Tibial nerve (tissue), 4 donors: ENCODE measurements around the gene KRT86. TPM values are rescaled to one million over a fixed set of nuclear protein-coding genes. Genes with fewer than 3 reads are reported as not detected.

ENCODE experiments used
- DNase-seq, 2 donors: peaks; one replicate each; pipeline ENCODE4 v3.0.0-alpha.2; 2019; ENCODE audit warnings: low spot score in 2 of 2
- H3K27ac ChIP-seq, 4 donors: fragments of 200-600 bp; sonication (generic) in 3 of 4; one replicate each; pipeline ENCODE4 v1.5.1; 2017 to 2019; ENCODE audit warnings: mild to moderate bottlenecking in 1 of 4
- H3K27me3 ChIP-seq, 2 donors: fragments of 200-600 bp; sonication (generic) in 1 of 2; one replicate each; pipeline versions ENCODE4 v1.5.1 to v1.6.0; 2017 to 2019
- H3K36me3 ChIP-seq, 3 donors: fragments of 200-600 bp; sonication (generic); one replicate each; pipeline ENCODE4 v1.5.1; 2018 to 2019
- H3K4me1 ChIP-seq, 4 donors: fragments of 200-600 bp; sonication (generic) in 3 of 4; one replicate each; pipeline ENCODE4 v1.5.1; 2017 to 2019
- H3K4me3 ChIP-seq, 4 donors: fragments of 200-600 bp; sonication (generic) in 3 of 4; one replicate each; pipeline ENCODE4 v1.5.1; 2017 to 2019; ENCODE audit warnings: mild to moderate bottlenecking in 1 of 4, moderate library complexity in 1 of 4
- H3K9me3 ChIP-seq, 4 donors: fragments of 200-600 bp; sonication (generic) in 3 of 4; one replicate each; pipeline ENCODE4 v1.5.1; 2017 to 2019
- EP300 ChIP-seq, 2 donors: sonication (generic); formaldehyde crosslinking; IDR thresholded peaks; one replicate each; pipeline ENCODE4 v1.6.1; 2017; ENCODE audit warnings: antibody characterized with exemption in 2 of 2, mild to moderate bottlenecking in 1 of 2
- POLR2A ChIP-seq, 2 donors: fragments of 450-650 bp; IDR thresholded peaks; one replicate each; pipeline ENCODE4 v1.6.1; 2017; ENCODE audit warnings: antibody characterized with exemption in 2 of 2, mild to moderate bottlenecking in 2 of 2, moderate library complexity in 2 of 2
- WGBS, 2 donors: methylation state at CpG; one replicate each; pipeline ENCODE4 v1.1.5; 2018; 5-methylcytosine and 5-hydroxymethylcytosine counted together
- total RNA-seq, 4 donors: library from RNA; depleted of rRNA; stranded (reverse); fragments of >200 nt; gene quantifications; one replicate each; pipeline ENCODE4 v1.1.0, GENCODE V29; 2016
- TF ChIP-seq, protein P1 (sequence below), 5 experiments: fragments of 200-600 bp in 3 of 5; fragments of 450-650 bp in 2 of 5; sonication (generic) in 3 of 5; IDR thresholded peaks; one replicate each; pipeline ENCODE4 v1.5.1; 2016 to 2019; ENCODE audit warnings: antibody characterized with exemption in 5 of 5, mild to moderate bottlenecking in 3 of 5, moderate library complexity in 2 of 5

Gene KRT86
- total RNA-seq, 4 donors from 2014 or later, result not detected

DNA sequence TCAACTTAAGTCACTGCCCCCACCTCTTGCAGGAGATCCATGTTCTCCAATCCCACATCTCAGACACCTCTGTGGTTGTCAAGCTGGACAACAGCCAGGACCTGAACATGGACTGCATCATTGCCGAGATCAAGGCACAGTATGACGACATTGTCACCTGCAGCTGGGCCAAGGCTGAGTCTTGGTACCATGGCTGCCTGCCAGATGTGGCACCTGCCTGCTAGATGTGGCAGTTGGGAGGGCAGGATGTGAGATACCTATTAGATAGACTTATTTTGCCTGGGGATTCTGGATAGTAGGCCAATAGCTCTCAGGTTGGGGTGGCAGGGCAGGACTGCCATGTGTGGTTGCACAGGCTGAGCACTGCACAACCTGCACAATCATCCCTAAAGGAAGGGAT, 7.9 kb upstream of the KRT86 start:
- no peaks in the 10 kb centered on the region for H3K36me3 ChIP-seq
- WGBS, 2 donors, result 86 to 90% methylated on average over 2 of the region's 2 CpGs
- no peak overlapping the region for H3K27ac ChIP-seq
- peaks cover 0 to 5% of the 10 kb centered on the region in 2 donors for H3K27me3 ChIP-seq
- no peak for DNase-seq
- no peaks in the 10 kb centered on the region for H3K9me3 ChIP-seq
- no peaks in the 10 kb centered on the region for H3K4me1 ChIP-seq
- H3K4me3 ChIP-seq, result no peak overlapping the region
- no peak for TF ChIP-seq EP300 (IDR thresholded peaks at IDR 0.05)
- TF ChIP-seq, protein P1, sequence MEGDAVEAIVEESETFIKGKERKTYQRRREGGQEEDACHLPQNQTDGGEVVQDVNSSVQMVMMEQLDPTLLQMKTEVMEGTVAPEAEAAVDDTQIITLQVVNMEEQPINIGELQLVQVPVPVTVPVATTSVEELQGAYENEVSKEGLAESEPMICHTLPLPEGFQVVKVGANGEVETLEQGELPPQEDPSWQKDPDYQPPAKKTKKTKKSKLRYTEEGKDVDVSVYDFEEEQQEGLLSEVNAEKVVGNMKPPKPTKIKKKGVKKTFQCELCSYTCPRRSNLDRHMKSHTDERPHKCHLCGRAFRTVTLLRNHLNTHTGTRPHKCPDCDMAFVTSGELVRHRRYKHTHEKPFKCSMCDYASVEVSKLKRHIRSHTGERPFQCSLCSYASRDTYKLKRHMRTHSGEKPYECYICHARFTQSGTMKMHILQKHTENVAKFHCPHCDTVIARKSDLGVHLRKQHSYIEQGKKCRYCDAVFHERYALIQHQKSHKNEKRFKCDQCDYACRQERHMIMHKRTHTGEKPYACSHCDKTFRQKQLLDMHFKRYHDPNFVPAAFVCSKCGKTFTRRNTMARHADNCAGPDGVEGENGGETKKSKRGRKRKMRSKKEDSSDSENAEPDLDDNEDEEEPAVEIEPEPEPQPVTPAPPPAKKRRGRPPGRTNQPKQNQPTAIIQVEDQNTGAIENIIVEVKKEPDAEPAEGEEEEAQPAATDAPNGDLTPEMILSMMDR (IDR thresholded peaks at IDR 0.05), result no peak
- no peak for TF ChIP-seq POLR2A (IDR thresholded peaks at IDR 0.05)

DNA sequence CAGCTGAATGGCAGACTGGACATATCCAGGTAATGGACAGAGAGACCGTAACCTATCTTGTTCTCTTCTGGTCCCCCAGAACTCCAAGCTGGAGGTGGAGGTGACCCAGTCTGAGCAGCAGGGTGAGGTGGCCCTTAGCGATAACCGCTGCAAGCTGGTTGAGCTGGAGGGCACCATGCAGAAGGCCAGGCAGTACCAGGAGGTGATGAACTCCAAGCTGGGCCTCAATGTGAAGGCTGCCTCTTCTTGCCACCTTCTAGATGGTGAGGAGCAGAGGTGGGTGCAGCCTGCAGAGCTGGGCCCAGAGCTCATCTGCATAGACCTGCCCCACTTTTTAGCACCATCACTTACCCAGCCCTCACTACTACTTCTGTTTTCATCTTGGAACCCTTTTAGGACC, 7.2 kb upstream of the KRT86 start:
- TF ChIP-seq POLR2A (IDR thresholded peaks at IDR 0.05) (no peak), EP300 (IDR thresholded peaks at IDR 0.05) (no peak)
- TF ChIP-seq, protein P1 (IDR thresholded peaks at IDR 0.05), result no peak
- H3K27ac ChIP-seq, result peak overlapping the region in 1 of 4 donors; percentile 49
- H3K4me3 ChIP-seq, result no peak overlapping the region
- H3K27me3 ChIP-seq, result peaks cover 0 to 5% of the 10 kb centered on the region in 2 donors
- no peaks in the 10 kb centered on the region for H3K4me1 ChIP-seq
- no peak for DNase-seq
- no peaks in the 10 kb centered on the region for H3K9me3 ChIP-seq
- no peaks in the 10 kb centered on the region for H3K36me3 ChIP-seq
- WGBS, 2 donors, result 93 to 100% methylated on average over 2 to 3 of the region's 3 CpGs

DNA sequence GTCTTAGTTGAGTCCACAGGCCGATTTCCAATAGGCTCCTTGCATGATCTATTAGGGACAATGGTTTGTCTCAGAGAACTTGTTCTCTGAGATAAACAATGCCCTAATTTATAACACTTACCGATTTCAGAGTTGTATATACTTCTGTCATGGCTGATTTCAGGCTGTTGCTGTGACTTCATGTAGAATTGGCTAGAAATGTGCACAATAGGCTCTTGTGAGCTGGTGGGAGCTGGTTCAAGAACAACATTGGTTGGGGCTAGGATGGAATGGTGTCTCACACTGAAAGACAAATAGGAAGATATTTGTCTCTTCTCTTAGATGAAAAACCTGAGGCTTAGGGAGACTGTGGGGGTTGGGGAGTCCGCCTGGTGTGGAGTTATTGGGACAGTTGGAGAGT, 6.7 kb upstream of the KRT86 start:
- no peaks in the 10 kb centered on the region for H3K36me3 ChIP-seq
- no peaks in the 10 kb centered on the region for H3K9me3 ChIP-seq
- no peak overlapping the region for H3K4me3 ChIP-seq
- WGBS, 2 donors, result 49 to 75% methylated on average over 3 of the region's 3 CpGs
- no peaks in the 10 kb centered on the region for H3K4me1 ChIP-seq
- DNase-seq, result no peak
- peak overlapping the region in 1 of 4 donors; percentile 68 for H3K27ac ChIP-seq
- H3K27me3 ChIP-seq, result peaks cover 0 to 5% of the 10 kb centered on the region in 2 donors
- TF ChIP-seq EP300 (IDR thresholded peaks at IDR 0.05) (no peak), POLR2A (IDR thresholded peaks at IDR 0.05) (no peak)
- TF ChIP-seq, protein P1 (IDR thresholded peaks at IDR 0.05), result no peak

DNA sequence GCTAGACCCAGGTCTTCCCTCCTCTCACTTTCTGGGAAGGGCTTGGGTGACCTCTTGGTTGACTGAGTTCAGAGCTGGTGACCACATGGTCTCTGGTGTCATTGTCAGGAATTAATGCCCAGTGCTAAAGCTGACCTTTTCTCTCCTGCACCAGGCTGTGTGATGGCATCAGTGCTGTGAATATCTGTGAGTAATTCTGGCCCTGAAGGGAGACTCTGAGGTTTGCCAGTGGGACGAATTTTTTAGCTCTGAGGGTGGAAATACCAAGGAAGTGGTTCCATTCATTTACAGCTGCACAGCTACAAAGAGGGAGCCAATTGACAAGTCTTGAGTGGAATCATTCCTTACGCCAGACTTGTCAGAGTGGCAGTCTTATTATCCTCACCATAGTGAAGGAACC, 6.2 kb upstream of the KRT86 start:
- H3K9me3 ChIP-seq, result no peaks in the 10 kb centered on the region
- TF ChIP-seq POLR2A (IDR thresholded peaks at IDR 0.05), result no peak
- TF ChIP-seq, protein P1 (IDR thresholded peaks at IDR 0.05), result no peak
- TF ChIP-seq EP300 (IDR thresholded peaks at IDR 0.05), result no peak
- H3K27ac ChIP-seq, result peak overlapping the region in 1 of 4 donors; percentile 68
- H3K36me3 ChIP-seq, result no peaks in the 10 kb centered on the region
- no peak for DNase-seq
- 62 to 66% methylated on average over 2 of the region's 2 CpGs for WGBS, 2 donors
- H3K27me3 ChIP-seq, result peaks cover 0 to 3% of the 10 kb centered on the region in 2 donors
- H3K4me1 ChIP-seq, result no peaks in the 10 kb centered on the region
- no peak overlapping the region for H3K4me3 ChIP-seq

DNA sequence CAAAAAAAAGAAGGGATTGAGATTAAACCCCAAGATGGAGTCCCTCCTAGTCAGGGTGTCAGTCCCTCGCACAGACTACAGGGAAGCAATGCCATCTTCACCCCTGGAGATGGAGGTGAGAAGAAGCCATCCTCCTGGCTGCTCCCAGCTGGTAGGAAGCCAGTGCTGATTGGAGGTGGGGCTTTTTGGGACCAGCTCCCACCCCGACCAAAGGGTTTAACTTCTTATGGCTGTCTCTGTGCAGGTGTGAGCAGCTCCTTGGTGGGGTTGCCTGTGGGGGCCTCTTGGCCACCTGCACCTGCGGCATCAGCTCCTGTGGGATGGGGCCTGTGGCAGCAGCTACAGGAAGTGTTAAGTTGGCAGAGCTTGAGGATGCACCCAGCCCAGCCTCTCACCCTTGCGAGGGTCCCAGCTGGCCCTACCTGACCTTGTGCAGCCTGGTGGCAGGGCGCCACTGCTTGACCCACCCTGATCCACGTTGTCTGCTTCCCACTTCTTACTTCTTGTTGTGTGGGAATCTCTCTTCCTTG, 3.8 kb upstream of the KRT86 start:
- H3K36me3 ChIP-seq, result no peaks in the 10 kb centered on the region
- peaks cover 0 to 3% of the 10 kb centered on the region in 2 donors for H3K27me3 ChIP-seq
- DNase-seq, result no peak
- H3K9me3 ChIP-seq, result no peaks in the 10 kb centered on the region
- H3K27ac ChIP-seq, result no peak overlapping the region
- H3K4me3 ChIP-seq, result no peak overlapping the region
- no peaks in the 10 kb centered on the region for H3K4me1 ChIP-seq
- 65 to 75% methylated on average over 3 to 6 of the region's 6 CpGs for WGBS, 2 donors
- TF ChIP-seq POLR2A (IDR thresholded peaks at IDR 0.05) (no peak), EP300 (IDR thresholded peaks at IDR 0.05) (no peak)
- TF ChIP-seq, protein P1 (IDR thresholded peaks at IDR 0.05), result no peak
